Measurements from ENCODE around the gene CGB8. TPM values are rescaled to one million over a fixed set of nuclear protein-coding genes. Genes with fewer than 3 reads are reported as not detected.

The CGB8 gene
- total and polyA plus RNA-seq, 2 of the 4 experiments (the other 2 are of a cell fraction), result 0.48 TPM; not detected in 1

- peaks cover 0 to 5% of the 10 kb centered on the region in 2 experiments; a peak in 3 of 4 replicates for H3K79me1 ChIP-seq (ENCODE audit: low read depth in 1 of 2, low read length in 2 of 2)
- H3K14ac ChIP-seq (replicated peaks; ENCODE audit: low read depth, low read length), result no peak overlapping the region
- ChIA-PET CTCF (no interaction called here), POLR2A (ENCODE audit: unreplicated experiment) (no interaction called here)
- TF ChIP-seq NFE2L2 (IDR thresholded peaks at IDR 0.05; ENCODE audit: low read depth, low read length), result no peak
- TF ChIP-seq BHLHE40 (IDR thresholded peaks at IDR 0.05; ENCODE audit: low read depth, low read length), result peak; percentile 43; the same call in 1 of the 2 replicates
- peaks cover 2% of the 10 kb centered on the region; the same call in 1 of the 2 replicates for H3K4me1 ChIP-seq (ENCODE audit: control insufficient read depth, insufficient read depth, low read length)
- no peak overlapping the region for H4K8ac ChIP-seq (ENCODE audit: low read depth in 2 of 2, low read length in 2 of 2)
- H2BK20ac ChIP-seq (ENCODE audit: low read depth, low read length), result no peak overlapping the region
- no peak overlapping the region for H3K4ac ChIP-seq (ENCODE audit: low read depth, low read length)
- no peak overlapping the region for H3K18ac ChIP-seq (ENCODE audit: low read depth, low read length)
- no peaks in the 10 kb centered on the region for H3K36me3 ChIP-seq (ENCODE audit: control insufficient read depth, insufficient read depth, low read length)
- no peak overlapping the region for H4K91ac ChIP-seq (ENCODE audit: insufficient read depth, low read depth, low read length)
- no peak overlapping the region for H2BK5ac ChIP-seq (ENCODE audit: low read depth, low read length, poor library complexity, severe bottlenecking)
- no peak overlapping the region for H3K23ac ChIP-seq (ENCODE audit: low read depth, low read length)
- dilution Hi-C loops (cut with HindIII; ENCODE audit: low sequenced_read_pairs, unreplicated experiment), result no loop called here
- no peaks in the 10 kb centered on the region for H4K20me1 ChIP-seq (ENCODE audit: insufficient read depth, low read length)
- WGBS, 2 experiments (ENCODE audit: extremely low coverage in 2 of 2, insufficient read length in 1 of 2), result 18% methylated on average over 3 of the region's 9 CpGs; no CpG with 5 or more reads in 1 of the 2 experiments
- H2BK15ac ChIP-seq (ENCODE audit: low read depth, low read length), result no peak overlapping the region
- H2AK9ac ChIP-seq (replicated peaks; ENCODE audit: low read depth, low read length, poor library complexity), result no peak overlapping the region
- ATAC-seq (ENCODE audit: low read depth), result no peak
- no peak overlapping the region for H3K9ac ChIP-seq (ENCODE audit: low read depth, low read length)
- H2BK120ac ChIP-seq (ENCODE audit: low read depth, low read length), result no peak overlapping the region
- H3K4me3 ChIP-seq (ENCODE audit: insufficient read depth, low read depth, low read length), result no peak overlapping the region
- H2AK5ac ChIP-seq (ENCODE audit: low read depth, low read length), result no peak overlapping the region
- BruUV-seq (replicated peaks), result no TSS peak
- no peak overlapping the region for H3K4me2 ChIP-seq (ENCODE audit: low read depth, low read length)
- no peak overlapping the region for H2AFZ ChIP-seq (replicated peaks; ENCODE audit: low read length, poor library complexity)
- DNase-seq, result no peak
- no peak overlapping the region for H3K27ac ChIP-seq (ENCODE audit: insufficient read depth, low read length)
- intact Hi-C loops (cut with micrococcal nuclease), result loop anchor here (5.0 kb wide), 1 partner anchor 67 kb away; the partner anchor contains the start of genes GYS1 and RUVBL2
- H3K9me1 ChIP-seq (ENCODE audit: insufficient read depth, low read length), result no peaks in the 10 kb centered on the region
- H3K27me3 ChIP-seq (ENCODE audit: control insufficient read depth, insufficient read depth, low read length), result peaks cover 11% of the 10 kb centered on the region; the same call in 1 of the 2 replicates
- H3K9me3 ChIP-seq (ENCODE audit: control insufficient read depth, insufficient read depth, low read length), result no peaks in the 10 kb centered on the region
- H4K5ac ChIP-seq (ENCODE audit: low read depth, low read length), result no peak overlapping the region
- in situ Hi-C loops (cut with MboI; ENCODE audit: low sequenced_read_pairs), result no loop called here
- no peak overlapping the region for H3K56ac ChIP-seq (ENCODE audit: extremely low read depth, insufficient read depth, low read length)
These were observed 10.1 kb upstream of the CGB8 start for GRCh38 chr19:49059053-49059452.

All from IMR-90 (cell line).